ENCODE results near the gene FOXL1.

The FOXL1 gene

DNA sequence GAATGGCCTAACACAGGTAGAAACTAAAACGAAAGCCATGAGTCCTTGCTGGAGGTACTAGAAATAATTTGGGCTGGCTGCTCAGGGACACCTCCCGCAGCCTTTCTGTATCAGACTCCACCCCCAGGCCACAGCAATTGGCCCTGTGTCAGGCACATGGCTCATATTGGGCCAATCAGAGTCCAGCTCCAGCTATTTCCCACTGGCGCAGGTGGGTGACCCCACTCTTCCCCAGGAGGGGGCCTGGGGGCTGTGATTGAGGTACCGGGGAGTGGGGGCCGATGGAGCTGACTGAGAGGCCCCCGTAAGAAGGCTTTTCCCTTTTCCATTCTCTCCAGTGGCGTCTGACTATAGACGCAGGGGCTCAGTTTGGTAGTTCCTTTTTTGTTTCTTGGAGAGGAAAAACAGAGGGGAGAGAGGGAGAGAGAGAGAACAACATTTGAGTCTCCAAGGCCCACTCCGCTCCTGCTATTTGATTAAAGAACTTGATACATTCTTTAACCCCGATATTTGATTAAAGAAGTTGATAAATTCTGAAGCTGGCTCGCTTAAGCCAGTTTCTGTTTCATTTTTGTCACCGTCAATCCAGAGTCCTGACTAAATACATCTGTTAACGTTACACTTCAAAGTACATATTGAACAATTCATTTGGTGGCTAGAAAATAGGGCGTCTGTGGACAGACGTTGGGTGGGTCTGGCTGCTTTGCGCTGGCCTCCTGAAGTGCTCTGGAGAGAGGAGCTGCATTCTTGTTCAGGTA lies 26.3 kb downstream of the FOXL1 start:
- TF ChIP-seq, protein P1, sequence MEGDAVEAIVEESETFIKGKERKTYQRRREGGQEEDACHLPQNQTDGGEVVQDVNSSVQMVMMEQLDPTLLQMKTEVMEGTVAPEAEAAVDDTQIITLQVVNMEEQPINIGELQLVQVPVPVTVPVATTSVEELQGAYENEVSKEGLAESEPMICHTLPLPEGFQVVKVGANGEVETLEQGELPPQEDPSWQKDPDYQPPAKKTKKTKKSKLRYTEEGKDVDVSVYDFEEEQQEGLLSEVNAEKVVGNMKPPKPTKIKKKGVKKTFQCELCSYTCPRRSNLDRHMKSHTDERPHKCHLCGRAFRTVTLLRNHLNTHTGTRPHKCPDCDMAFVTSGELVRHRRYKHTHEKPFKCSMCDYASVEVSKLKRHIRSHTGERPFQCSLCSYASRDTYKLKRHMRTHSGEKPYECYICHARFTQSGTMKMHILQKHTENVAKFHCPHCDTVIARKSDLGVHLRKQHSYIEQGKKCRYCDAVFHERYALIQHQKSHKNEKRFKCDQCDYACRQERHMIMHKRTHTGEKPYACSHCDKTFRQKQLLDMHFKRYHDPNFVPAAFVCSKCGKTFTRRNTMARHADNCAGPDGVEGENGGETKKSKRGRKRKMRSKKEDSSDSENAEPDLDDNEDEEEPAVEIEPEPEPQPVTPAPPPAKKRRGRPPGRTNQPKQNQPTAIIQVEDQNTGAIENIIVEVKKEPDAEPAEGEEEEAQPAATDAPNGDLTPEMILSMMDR (IDR thresholded peaks at IDR 0.05; ENCODE audit: extremely low read depth, insufficient read depth, missing control alignments), result no peak
- DNase-seq (ENCODE audit: low spot score), result peak; percentile 52
- in situ Hi-C loops (cut with MboI; ENCODE audit: low pct_unique_long_range_greater_than_20kb, low sequenced_read_pairs, unreplicated experiment), result no loop called here

DNA sequence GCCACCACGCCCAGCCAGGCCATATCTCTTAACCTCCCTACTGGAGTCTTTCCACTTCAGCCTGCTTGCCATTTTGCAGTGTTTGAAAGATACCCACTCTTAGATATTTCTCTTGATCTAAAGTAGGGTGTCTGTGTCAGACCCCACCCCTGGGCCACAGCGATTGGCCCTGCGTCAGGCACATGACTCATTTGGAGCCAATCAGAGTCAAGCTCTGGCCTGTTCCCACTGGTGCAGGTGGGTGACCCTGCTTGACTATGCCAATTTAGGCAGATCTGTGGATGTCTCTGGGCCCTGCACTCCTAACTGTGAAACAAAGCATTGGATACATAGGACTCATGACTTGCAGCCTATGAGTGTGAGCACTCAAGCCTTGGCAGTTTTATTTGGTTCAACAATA lies 27.6 kb downstream of the FOXL1 start:
- TF ChIP-seq, protein P1 (IDR thresholded peaks at IDR 0.05; ENCODE audit: extremely low read depth, insufficient read depth, missing control alignments), result no peak

DNA sequence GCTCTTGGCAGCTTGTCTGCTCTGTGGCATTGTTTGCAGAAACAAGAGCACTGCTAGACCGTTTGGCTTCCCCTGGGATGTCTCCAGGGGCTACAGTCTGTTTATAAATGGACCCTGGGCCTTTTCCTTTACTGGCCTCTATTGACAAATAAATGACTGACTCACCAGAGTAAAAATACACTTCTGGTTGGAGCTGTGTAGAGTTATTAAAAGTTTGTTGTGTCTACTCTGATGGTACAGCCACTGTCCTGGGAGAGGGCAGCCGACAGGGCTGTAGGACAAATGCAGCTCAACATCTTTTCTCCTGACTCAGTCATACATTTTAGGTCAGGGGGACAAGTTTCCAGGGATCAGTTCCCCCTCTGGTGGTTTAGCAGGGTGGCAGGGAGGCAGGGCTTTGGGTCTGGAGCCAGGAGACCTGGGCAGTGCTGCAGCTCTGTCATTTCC lies 30.0 kb downstream of the FOXL1 start:
- no peak for DNase-seq (ENCODE audit: low spot score)
- TF ChIP-seq, protein P1 (IDR thresholded peaks at IDR 0.05; ENCODE audit: extremely low read depth, insufficient read depth, missing control alignments), result no peak
- in situ Hi-C loops (cut with MboI; ENCODE audit: low pct_unique_long_range_greater_than_20kb, low sequenced_read_pairs, unreplicated experiment), result no loop called here

More for the DNA sequence above, 27.6 kb downstream of the FOXL1 start:
- no peak for DNase-seq (ENCODE audit: low spot score)
- in situ Hi-C loops (cut with MboI; ENCODE audit: low pct_unique_long_range_greater_than_20kb, low sequenced_read_pairs, unreplicated experiment), result no loop called here

DNA sequence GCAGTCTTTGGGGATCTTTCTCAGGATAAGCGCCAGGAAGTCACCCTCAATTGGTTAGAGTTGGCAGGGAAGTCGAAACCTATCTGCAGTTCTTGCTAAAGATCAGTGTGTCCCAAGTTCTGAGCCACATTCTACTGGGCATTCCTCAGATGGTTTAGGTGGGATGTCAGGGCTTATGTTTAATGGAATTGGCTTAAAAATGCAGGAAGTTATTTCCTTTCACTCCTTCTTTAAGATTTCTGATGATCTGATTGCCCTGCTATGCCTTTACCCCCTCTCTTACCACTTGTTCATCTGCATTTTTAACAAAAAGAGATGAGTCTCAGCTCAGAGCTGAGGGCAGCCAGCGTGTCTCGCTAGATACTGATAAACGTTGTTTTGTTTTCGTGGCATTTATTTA lies 30.8 kb downstream of the FOXL1 start:
- in situ Hi-C loops (cut with MboI; ENCODE audit: low pct_unique_long_range_greater_than_20kb, low sequenced_read_pairs, unreplicated experiment), result no loop called here
- TF ChIP-seq, protein P1 (IDR thresholded peaks at IDR 0.05; ENCODE audit: extremely low read depth, insufficient read depth, missing control alignments), result no peak
- DNase-seq (ENCODE audit: low spot score), result no peak

DNA sequence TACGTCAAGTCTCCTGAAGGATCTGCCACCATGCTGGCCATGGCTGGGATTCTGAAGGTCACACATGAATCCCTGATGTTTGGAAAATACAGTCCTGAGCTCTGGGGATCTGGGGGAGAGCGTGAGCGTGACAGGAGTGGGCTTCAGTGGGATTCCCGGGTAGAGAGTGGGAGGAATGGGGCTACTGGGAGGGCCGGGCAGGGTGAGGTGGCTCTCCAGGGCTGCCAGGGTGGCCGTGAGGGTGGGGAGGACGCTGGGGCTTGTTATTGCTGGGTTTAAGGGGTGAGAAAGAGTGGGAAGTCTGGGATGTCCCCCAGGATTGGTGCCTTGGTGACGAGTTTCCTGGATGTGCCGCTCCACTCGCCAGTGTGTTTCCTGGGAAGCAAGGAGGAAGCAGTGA lies 31.3 kb downstream of the FOXL1 start:
- DNase-seq (ENCODE audit: low spot score), result no peak
- in situ Hi-C loops (cut with MboI; ENCODE audit: low pct_unique_long_range_greater_than_20kb, low sequenced_read_pairs, unreplicated experiment), result no loop called here
- TF ChIP-seq, protein P1 (IDR thresholded peaks at IDR 0.05; ENCODE audit: extremely low read depth, insufficient read depth, missing control alignments), result no peak

DNA sequence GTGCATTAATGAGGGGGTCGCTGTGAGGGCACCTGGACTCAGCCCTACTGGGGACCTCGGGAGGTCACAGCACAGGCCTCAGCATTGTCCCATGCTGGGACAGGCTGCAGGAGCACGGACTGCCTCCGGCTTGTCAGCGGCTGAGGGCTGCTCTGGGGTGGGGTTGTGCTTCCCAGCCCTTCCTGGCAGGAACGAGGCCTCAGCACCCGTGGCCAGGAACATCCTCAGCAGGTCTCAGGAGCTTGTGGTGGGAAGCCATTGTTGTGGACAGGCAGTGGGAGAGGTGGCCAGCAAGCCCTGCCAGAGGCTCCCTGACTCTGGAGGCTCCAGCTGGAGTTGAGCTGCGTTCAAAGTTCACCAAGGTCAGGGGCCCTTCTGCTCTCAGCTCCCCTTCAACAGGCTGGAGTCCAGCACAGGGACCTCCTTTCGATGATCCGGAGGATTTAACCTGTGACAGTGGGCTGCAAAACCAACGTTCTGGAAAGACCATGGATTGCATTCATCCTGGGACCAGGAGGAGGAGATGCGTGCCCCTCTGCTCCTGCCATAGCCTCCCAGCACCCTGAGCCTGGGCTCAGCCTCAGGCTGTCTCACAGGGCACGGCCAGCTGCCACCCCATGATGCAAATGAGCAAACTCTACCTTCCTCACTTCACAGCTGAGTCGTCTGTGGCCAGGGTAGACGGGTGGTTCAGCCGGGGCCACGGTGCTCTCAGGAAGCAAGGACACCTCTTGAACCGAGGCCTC lies 32.6 kb downstream of the FOXL1 start:
- in situ Hi-C loops (cut with MboI; ENCODE audit: low pct_unique_long_range_greater_than_20kb, low sequenced_read_pairs, unreplicated experiment), result no loop called here
- TF ChIP-seq, protein P1 (IDR thresholded peaks at IDR 0.05; ENCODE audit: extremely low read depth, insufficient read depth, missing control alignments), result no peak
- DNase-seq (ENCODE audit: low spot score), result no peak
